ENCODE data around the gene ZBTB40.
A peak's percentile ranks its signal among the peaks of the same experiment; 100 is the strongest.

The ZBTB40 gene

DNA sequence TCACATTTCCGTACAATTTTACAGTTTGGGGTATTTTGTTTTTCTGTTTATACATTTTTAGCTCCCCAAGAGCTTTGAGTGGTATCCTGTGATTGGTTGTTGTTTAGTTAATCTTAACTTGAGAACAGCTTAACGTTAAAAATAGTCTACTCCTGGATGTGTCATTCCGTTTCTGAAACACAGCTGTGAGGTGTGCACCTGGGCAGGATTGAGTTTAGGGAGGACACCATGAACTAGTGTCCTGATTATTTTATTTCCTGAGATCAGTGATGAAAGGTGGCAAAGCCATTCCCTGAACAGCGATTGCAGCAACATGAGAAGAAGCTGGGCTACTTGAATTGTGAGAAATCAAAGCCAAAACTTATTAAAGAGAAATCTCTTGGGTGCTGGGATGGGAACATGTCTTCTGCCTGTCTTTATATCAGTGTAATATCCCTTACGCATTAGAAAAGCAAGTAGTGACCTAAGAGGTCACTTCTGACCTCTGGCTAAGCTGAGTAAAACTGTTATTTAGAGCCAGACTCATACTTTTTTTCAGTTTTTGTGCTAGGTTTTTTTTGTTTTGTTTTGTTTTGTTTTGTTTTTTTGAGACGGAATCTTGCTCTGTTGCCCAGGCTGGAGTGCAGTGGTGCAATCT, 43.4 kb downstream of the ZBTB40 start:
- TF ChIP-seq, protein P1, sequence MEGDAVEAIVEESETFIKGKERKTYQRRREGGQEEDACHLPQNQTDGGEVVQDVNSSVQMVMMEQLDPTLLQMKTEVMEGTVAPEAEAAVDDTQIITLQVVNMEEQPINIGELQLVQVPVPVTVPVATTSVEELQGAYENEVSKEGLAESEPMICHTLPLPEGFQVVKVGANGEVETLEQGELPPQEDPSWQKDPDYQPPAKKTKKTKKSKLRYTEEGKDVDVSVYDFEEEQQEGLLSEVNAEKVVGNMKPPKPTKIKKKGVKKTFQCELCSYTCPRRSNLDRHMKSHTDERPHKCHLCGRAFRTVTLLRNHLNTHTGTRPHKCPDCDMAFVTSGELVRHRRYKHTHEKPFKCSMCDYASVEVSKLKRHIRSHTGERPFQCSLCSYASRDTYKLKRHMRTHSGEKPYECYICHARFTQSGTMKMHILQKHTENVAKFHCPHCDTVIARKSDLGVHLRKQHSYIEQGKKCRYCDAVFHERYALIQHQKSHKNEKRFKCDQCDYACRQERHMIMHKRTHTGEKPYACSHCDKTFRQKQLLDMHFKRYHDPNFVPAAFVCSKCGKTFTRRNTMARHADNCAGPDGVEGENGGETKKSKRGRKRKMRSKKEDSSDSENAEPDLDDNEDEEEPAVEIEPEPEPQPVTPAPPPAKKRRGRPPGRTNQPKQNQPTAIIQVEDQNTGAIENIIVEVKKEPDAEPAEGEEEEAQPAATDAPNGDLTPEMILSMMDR (IDR thresholded peaks at IDR 0.05; ENCODE audit: poor library complexity, severe bottlenecking), result no peak
- H3K4me3 ChIP-seq (ENCODE audit: severe bottlenecking), result no peak overlapping the region
- no peak for DNase-seq (ENCODE audit: low spot score)
- H3K27ac ChIP-seq (ENCODE audit: poor library complexity, severe bottlenecking), result no peak overlapping the region
- no peak for ATAC-seq (ENCODE audit: low read depth)
- H3K36me3 ChIP-seq (ENCODE audit: low read depth), result peaks cover 29% of the 10 kb centered on the region
- H3K27me3 ChIP-seq (ENCODE audit: insufficient read depth, poor library complexity, severe bottlenecking), result no peaks in the 10 kb centered on the region
- peaks cover 9% of the 10 kb centered on the region for H3K4me1 ChIP-seq (ENCODE audit: insufficient read depth, poor library complexity, severe bottlenecking)
- no peaks in the 10 kb centered on the region for H3K9me3 ChIP-seq (ENCODE audit: severe bottlenecking)

DNA sequence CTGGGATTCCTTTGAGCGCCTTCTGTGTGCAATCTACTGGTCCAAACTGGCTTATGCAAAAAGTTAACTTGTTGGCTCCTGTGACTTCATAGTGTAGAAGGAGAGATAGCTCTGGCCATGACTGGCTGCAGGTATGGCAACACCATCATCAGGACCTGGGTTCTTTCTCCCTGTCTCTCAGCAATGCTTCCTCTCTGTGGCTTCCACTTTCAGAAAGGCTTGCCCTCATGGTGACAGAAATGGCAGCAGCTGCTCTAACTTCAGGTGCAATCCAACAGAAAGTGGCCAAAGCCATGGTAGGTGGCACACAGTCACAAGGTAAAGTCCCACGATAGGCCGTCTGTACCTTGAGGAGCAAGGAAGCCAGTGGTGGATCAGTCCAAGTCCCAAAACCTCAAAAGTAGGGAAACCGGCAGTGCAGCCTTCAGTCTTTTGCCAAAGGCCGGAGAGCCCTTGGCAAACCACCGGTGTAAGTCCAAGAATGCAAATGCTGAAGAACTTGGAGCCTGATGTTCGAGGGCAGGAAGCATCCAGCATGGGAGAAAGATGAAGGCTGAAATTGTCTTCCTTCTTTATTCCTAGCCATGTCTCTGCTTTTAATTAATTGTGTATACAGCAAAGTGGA, 45.0 kb downstream of the ZBTB40 start:
- no peaks in the 10 kb centered on the region for H3K27me3 ChIP-seq (ENCODE audit: insufficient read depth, poor library complexity, severe bottlenecking)
- DNase-seq (ENCODE audit: low spot score) (no peak), ATAC-seq (ENCODE audit: low read depth) (no peak)
- H3K4me3 ChIP-seq (ENCODE audit: severe bottlenecking), result no peak overlapping the region
- H3K9me3 ChIP-seq (ENCODE audit: severe bottlenecking), result no peaks in the 10 kb centered on the region
- TF ChIP-seq, protein P1 (IDR thresholded peaks at IDR 0.05; ENCODE audit: poor library complexity, severe bottlenecking), result no peak
- peaks cover 15% of the 10 kb centered on the region for H3K36me3 ChIP-seq (ENCODE audit: low read depth)
- H3K27ac ChIP-seq (ENCODE audit: poor library complexity, severe bottlenecking), result no peak overlapping the region
- peaks cover 15% of the 10 kb centered on the region for H3K4me1 ChIP-seq (ENCODE audit: insufficient read depth, poor library complexity, severe bottlenecking)

DNA sequence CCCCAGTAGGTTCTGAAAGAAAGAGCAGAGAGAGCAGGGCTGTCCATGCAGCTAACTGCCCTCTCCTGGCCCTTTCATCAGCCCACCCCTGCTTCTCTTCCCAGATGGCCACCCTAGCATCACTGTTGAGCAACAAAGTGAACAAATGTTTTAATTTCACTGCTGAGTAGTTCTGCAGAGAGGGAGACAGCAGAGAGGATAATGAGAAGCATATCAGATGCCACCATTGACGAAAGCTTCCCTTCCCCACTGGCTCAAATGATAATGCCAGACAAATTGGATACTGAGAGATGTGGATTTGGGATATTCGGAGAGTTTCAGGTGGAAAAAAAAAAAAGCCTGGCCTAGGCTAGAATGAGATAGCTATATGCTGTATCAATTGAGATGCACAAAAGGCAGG, 46.8 kb downstream of the ZBTB40 start:
- peaks cover 15% of the 10 kb centered on the region for H3K4me1 ChIP-seq (ENCODE audit: insufficient read depth, poor library complexity, severe bottlenecking)
- H3K9me3 ChIP-seq (ENCODE audit: severe bottlenecking), result no peaks in the 10 kb centered on the region
- H3K27me3 ChIP-seq (ENCODE audit: insufficient read depth, poor library complexity, severe bottlenecking), result no peaks in the 10 kb centered on the region
- no peak overlapping the region for H3K27ac ChIP-seq (ENCODE audit: poor library complexity, severe bottlenecking)
- TF ChIP-seq, protein P1 (IDR thresholded peaks at IDR 0.05; ENCODE audit: poor library complexity, severe bottlenecking), result no peak
- DNase-seq (ENCODE audit: low spot score) (no peak), ATAC-seq (ENCODE audit: low read depth) (no peak)
- H3K36me3 ChIP-seq (ENCODE audit: low read depth), result no peaks in the 10 kb centered on the region
- H3K4me3 ChIP-seq (ENCODE audit: severe bottlenecking), result no peak overlapping the region

DNA sequence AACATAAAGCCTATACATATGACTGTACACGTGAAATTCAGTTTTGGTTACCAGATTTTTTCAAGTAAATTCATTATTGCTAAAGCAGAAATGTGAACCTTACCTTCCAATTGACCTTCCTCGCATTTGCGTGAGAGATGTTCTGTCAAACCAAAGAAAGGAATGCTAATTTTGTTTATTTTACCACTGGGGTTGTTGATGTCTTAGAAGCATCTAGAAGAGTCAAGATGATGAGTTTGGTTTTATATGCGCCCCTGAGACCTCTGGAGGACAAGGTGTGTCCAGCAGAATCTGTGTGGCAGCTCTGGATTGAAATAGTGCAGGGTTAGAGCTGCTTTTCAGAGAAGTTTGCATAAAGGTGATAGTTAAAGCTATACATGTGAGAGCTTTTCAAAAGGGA, 48.4 kb downstream of the ZBTB40 start:
- Histone ChIP-seq H3K4me1 (ENCODE audit: insufficient read depth, poor library complexity, severe bottlenecking) (peaks cover 15% of the 10 kb centered on the region), H3K4me3 (ENCODE audit: severe bottlenecking) (no peak overlapping the region), H3K9me3 (ENCODE audit: severe bottlenecking) (no peaks in the 10 kb centered on the region), H3K27me3 (ENCODE audit: insufficient read depth, poor library complexity, severe bottlenecking) (no peaks in the 10 kb centered on the region), H3K36me3 (ENCODE audit: low read depth) (no peaks in the 10 kb centered on the region), H3K27ac (ENCODE audit: poor library complexity, severe bottlenecking) (no peak overlapping the region)
- no peak for DNase-seq (ENCODE audit: low spot score)
- ATAC-seq (ENCODE audit: low read depth), result no peak
- TF ChIP-seq, protein P1 (IDR thresholded peaks at IDR 0.05; ENCODE audit: poor library complexity, severe bottlenecking), result no peak

DNA sequence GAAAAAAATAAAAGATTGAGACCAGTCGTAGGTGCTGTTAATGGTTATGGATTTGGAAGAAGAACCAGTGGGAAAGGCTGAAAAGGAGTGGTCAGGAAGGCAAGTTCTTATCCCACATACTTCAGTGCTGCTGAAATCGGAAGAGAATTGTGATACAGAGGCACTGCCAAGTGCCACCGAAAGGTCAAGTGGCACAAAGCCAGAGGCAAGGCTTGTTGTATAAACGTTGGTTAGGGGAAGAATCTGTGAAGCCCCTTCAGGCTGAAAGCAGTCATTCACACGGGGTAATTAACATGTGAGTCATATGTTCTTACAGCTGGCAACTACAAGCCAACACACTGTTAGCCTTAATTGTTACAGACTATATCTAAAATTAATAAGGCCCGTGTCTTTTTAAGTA, 48.8 kb downstream of the ZBTB40 start:
- peak; percentile 57; the same call in 1 of the 3 replicates for ATAC-seq (ENCODE audit: low read depth)
- H3K27me3 ChIP-seq (ENCODE audit: insufficient read depth, poor library complexity, severe bottlenecking), result no peaks in the 10 kb centered on the region
- DNase-seq (ENCODE audit: low spot score), result no peak
- H3K9me3 ChIP-seq (ENCODE audit: severe bottlenecking), result no peaks in the 10 kb centered on the region
- H3K4me1 ChIP-seq (ENCODE audit: insufficient read depth, poor library complexity, severe bottlenecking), result peaks cover 15% of the 10 kb centered on the region
- TF ChIP-seq, protein P1 (IDR thresholded peaks at IDR 0.05; ENCODE audit: poor library complexity, severe bottlenecking), result no peak
- no peak overlapping the region for H3K4me3 ChIP-seq (ENCODE audit: severe bottlenecking)
- H3K27ac ChIP-seq (ENCODE audit: poor library complexity, severe bottlenecking), result no peak overlapping the region
- H3K36me3 ChIP-seq (ENCODE audit: low read depth), result peaks cover 2% of the 10 kb centered on the region

Data from RWPE2 (cell line).